ENCODE measurements around the gene LGR4.

Gene LGR4

DNA sequence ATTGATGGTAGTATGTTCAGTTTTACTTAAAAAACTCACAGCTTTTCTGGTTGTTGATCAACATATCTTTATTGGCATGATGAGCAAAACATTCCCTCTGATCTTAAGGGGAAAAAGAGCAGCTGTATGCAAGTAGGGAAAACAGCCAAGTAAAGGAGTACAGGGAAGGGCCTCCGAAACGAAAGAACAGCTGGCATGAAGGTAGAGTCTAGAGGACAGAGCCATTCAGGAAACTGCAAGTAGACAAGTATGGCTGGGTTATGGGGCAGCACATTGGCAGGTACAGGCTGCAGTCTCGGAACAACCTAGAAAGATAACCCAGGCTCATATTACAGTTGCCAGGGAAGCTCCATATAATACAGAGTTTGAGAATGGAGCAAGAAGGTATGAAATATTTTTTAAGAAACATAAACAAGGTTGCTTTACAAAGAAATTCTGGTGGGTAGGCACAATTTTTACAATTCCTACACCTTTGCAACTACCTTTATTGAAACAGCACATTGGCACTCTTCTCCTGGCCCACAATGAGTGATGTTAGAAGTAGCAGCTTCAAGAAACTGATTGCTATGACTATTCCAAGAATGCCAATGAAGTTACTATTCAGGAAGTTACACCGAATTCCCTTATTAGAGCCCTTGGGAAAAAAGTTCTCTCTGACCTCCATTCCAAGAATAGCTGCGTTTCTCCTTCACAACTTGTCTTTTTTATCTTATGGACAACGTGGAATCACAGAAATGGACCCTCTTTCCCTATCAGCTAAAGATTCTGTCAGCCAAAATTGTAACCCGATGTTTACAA is 45.2 kb downstream of the LGR4 start:
- DNase-seq (ENCODE audit: low spot score), result no peak

DNA sequence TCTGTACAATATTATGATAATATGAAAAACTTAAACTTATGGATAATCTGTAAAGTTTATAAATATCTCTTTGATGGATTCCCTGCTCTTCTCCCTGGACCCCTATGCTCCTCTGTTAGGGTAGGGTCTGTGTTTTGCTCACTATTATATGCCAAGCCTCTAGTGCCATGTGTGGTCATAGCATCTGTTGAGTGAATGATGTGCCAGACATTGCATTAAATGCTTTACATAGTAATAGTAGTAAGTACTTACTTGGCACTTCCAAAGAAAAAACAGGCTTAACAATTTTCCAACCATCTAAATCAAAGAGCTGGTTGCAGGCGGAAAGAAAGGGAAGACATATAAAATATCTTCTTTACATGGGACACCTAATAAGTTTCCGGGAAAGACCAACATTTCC is 46.8 kb downstream of the LGR4 start:
- no peak for DNase-seq (ENCODE audit: low spot score)

DNA sequence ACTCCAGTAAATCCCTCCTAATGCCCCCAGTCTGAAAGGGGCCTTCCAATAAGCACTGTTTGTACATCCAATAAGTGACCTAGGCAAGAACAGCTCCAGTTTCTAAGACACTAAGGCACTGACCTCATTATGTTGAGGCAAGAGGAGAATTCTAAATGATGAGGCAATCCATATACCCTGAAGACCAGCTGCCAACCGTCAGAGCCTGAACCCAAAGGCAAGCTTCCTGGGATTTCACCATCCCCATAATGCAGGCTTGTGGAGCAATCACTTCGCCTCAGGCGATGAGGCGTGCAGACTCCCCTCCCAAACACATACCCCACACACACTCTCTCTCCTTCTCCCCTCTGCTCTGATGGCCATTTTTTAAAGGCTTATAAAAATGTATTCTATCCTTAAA is 49.5 kb downstream of the LGR4 start:
- peak; percentile 8 for DNase-seq (ENCODE audit: low spot score)

DNA sequence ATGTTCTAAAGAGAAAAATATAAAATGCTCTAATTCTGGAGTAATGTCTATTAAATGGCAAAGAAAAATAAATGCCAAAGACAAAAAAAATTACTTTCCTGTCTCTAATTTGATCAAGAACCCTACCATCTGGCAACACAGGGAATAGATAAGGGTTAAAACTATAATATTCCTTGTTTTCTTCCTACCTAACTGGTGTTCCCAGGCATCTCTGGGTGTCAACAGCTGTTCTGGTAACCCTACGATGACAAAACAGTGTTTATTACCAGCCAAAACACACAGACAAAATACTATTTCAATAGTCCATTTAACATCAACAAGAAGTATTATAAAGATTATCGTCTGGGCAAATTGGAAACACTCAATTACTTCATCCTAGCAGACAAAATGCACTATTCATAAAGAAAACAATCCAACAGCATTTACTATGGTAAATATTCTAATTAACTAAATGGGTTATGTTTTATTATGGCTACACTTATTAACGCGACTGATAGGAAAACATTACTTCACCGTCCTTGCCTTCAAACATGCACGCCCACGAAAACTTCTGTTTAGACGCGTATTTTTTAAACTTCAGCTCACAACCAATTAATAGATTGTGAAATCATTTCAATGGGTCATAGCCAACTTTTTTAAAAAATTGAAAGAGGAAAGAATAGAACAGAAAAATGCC is 50.6 kb downstream of the LGR4 start:
- no peak for DNase-seq (ENCODE audit: low spot score)

DNA sequence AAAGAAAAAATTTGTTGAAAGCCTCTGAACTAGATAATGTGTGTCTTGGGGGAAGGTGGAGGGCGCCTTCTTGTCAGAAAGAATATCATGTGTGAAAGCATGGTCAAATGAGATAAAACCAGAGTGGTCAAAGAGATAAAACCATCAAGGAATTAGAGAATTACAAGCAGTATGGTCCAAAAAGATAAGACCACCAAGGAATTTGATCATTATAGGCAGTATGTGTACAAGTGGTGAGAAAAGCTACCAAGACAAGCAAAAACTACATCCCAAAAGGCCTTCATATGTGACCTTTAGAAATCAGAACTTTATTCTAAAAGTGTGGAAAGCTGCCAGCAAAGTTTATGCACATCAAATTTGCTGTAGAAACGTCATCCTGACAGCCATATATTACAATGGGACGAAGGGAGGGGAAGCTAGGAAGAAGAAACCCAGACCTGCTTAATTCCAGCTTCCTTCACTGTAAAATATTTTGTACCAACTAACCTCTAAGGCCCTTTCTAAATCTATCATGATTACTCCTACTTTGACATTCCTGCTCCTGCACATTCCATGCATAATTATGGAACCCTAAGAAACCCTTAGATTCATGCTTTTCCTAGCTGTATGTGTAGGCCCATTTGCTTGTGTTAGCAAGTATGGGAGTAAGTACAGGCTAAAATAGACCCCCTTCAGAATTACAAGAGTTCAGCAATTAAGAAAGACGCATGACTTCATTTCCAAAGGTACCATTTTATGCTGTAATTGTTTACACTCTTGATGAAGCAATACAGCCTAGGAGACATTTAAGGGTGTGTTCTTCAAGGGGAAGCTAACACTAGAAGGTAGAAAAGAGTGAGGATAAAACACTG is 51.6 kb downstream of the LGR4 start:
- DNase-seq (ENCODE audit: low spot score), result no peak

DNA sequence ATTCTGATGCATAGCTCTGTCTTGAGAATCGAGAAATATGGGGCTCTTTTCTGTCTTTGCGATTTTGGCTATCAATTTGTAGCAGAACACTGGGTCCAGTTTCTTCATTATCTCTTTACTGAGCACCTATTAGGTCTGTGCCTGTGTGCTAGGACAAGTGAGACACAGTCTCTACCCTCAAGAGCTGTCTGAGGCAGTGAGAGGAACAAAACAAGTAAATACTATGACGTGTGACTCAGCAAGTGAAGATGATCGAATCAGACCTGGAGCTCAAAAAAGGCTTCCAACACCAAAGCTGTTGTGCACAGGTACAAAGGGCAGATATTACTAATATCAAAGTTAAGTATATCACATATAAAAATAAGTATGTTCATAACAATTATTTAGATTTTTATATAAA is 52.4 kb downstream of the LGR4 start:
- DNase-seq (ENCODE audit: low spot score), result no peak

DNA sequence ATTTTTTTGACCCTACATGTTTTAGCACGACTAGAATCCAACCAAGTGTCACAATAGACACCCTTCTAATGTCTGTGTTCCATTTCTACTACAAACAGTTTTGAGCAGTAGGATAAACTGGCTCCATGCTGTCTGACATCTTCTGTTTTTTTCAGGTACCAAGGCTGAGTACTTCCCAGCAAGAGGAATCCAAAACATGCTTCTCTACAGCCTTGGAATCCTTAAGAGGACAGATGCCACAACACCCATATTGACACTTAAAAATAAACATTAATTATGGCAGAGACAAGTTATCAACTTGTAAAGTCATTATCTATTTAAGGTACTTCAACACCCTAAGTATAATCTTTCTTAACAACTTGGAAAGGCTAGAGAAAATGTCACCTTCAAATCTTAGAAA is 54.2 kb downstream of the LGR4 start:
- no peak for DNase-seq (ENCODE audit: low spot score)

DNA sequence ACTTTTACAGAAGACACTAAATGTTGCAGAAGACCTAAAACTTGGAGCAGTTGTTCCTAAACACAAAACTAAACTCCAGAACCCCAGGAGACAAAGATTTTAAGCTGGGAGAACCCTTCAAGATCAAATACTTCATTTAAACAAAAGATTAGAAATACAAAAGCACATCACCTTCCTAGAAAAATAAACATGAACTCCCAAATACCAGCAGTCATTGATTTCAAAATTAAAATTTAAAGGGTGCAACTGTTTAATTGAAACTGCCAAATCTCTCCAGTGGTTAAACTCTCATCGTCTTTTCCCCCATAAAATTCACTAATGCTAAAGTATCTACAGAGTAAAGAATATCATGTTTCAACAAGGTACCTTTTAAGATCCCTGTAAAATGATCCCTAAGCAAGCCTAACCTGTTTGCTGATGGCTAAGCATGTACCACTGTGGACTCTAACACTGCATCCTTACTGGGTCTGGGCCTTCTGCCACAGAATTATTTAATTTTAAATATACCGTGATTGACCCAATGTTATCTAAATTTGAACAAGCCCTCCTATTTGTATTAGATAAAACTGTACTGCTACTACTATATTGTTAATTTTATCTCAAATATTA is 55.9 kb downstream of the LGR4 start:
- DNase-seq (ENCODE audit: low spot score), result peak; percentile 23

DNA sequence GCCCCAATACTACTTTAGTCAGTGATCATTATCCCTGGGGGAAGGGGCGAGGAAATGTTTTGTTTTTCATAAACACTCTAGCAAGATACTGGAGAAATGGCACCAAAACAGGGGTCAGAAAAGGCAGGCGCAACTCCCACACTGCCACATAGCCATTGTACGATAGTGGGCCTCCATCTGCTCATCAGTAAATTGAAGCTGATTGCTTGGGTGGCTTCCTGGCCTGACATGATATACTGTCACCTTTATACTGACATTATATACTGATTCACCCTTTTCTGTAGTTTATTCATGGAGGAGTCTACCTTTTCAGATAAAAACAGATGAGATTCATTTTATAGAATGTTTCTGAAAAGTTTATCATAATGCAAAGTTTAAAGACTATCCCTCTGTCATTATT is 57.9 kb downstream of the LGR4 start:
- DNase-seq (ENCODE audit: low spot score), result no peak

DNA sequence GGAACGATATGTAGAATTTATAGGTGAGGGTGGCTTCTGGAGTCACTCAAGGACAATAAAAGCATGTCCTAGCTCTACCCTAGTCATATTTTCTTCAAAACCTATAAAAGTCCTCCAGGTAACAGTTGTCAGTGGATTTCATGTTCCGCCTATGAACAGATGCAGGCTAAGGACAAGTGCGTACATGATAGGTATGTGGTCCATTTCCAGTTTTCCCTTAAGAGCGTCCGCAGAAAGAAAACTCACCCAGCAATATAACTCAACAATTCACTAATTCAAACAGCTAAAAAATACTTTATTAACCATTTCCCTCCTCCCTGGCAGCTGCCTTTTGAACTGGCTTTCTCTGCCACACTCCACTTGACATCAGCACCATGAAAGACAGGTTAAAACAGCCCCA is 59.4 kb downstream of the LGR4 start:
- DNase-seq (ENCODE audit: low spot score), result no peak

DNA sequence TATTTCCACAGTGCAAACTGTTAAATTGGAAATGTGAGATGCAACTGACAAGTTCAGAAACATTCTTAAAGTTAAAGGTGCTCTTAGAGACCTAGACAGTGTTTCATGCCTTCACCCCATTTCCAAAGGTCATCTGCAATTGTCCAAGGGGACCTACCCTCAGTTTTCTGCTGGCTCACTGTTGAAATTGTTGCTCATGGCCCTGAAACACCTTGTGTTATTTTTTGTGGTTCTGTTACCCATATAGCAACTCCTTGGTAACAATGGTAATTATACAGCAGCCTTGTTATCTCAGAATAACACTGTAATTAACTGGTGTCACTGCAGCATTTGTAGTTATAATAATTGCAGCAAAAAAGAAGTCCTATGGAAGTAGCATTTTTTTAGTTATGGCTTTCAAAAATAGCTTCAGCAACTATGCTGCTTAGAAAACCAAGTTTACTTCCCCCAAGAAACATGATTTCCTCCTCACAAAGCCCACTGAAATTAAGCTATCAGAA is 60.3 kb downstream of the LGR4 start:
- no peak for DNase-seq (ENCODE audit: low spot score)

DNA sequence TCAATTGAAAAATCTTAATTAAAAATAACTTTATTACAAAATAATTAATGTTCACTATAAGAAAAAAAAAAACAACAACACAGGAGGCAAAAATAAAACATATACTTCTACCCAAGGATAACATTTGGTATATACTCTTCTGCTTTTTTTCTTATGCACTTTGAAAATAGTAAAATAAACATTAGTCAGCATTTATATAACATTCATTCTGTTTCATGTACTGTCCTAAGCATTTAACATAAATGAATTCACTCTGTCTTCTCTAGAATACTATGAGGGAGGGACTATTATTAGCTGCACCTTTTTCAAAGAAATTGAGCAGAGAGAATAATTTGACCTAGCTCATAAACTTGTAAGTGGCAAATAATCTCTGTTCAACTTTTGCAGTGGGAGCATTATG is 61.3 kb downstream of the LGR4 start:
- no peak for DNase-seq (ENCODE audit: low spot score)

DNA sequence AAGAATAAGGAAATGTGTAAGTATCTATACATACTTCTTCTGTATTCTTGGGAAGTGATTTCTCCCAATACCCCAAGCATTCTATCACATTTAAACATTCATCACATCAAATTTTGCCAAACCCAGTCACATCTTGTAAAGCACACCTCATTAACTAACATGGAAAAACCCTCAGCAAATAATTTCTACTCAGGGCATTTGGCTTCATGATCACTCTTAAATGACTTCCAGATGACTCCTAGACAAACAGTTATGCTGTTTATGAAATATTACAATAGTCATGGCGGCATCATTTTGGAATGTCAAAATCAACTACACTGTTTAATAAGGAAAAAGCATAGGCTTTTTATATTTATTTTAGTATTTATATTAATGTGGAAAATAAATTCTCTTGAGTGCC is 62.3 kb downstream of the LGR4 start:
- no peak for DNase-seq (ENCODE audit: low spot score)

DNA sequence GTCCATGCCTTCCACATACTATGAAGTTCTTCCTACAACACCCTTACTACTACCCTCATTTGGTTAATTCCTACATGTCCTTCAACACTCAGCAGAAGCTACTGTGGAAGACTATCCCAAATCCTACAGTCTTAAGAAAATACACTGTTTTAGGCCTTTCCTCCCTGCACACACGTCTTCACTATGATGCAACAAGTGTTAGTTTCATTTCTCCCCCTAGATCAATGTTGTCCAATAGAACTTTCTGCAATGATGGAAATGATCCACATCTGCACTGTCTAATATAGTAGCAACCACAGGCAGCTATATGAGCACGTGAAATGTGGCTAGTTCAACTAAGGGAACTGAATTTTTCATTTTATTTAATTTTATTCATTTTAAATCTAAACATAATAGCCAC is 62.8 kb downstream of the LGR4 start:
- DNase-seq (ENCODE audit: low spot score), result no peak

DNA sequence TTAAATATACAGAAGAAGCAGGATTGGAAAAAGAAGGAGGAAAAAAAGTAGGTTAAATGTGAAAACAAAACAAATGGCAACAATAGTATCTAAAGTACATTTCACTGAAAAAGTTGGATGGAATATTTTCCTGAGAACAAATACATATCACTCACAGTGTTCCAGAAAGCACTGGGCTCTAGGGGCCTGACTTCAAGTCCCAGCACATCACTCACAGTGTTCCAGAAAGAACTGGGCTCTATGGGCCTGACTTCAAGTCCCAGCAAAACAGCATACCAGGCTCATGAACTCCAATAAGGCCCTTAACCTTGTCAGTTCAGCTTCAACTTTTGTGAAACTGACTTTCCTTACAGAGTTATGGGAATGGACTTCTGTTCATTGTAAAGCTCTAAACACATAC is 63.5 kb downstream of the LGR4 start:
- no peak for DNase-seq (ENCODE audit: low spot score)

DNA sequence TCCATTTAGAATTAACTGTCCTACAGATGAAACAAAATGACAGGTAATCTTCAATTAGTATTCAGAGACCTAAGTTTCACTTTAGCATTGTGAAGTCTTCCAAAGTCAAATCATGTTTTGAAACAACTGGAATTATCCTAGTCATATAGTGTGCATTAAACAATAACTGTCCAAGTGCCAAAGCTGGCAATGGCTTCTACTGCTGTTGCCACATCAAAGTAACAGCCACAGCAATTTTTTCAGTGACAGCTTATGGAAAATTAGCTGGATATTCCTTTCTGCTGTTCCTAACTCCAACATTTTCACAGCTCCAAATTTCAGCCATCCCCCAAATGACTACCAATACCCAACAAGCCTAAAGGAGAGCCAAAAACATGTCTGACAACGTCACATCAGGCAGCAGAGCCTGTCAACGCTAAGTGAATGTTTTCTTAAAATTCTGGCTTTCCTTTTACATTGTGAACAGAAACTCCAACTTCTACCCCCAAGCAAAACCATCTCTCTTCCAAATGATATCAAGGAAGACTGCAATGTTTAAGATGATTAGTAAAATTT is 64.3 kb downstream of the LGR4 start:
- no peak for DNase-seq (ENCODE audit: low spot score)

DNA sequence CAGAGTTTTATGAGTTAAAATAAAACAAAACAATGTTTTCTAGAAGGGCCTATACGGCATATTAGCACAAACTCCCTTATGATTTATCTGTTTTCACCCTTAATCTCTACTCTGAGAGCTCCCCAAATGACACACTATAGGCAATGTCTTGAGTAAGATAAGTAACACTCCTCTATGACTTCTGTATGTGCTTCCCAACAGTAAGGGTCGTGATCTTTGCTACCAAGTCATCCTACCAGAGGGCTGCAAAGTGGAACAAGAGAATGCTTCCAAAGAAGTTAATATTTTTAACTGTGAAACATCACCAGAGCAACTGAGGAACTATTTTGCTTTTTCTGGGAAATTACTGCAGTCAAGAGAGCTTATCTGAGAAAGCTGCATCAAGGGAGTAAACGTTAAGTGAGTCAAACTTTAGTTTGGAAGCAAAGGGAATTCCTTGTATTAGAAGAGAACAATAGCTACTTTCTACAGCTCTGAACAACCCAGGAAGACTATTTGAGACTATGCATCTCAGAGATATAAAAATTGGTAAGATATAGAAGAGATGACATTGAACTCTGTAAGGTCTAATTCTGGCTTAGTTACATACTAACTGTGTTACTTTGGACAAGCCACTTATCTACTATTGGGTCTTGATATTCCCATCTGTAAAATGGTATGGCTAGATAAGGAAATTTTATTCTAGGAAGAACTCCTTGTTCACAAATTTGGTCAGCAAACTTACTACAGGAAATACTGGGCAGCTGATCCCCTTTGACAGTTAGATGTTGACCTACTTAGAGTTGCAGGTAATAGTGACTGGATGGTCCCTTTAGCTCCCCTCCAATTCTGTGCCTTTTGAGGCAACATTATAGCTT is 65.9 kb downstream of the LGR4 start:
- DNase-seq (ENCODE audit: low spot score), result no peak

DNA sequence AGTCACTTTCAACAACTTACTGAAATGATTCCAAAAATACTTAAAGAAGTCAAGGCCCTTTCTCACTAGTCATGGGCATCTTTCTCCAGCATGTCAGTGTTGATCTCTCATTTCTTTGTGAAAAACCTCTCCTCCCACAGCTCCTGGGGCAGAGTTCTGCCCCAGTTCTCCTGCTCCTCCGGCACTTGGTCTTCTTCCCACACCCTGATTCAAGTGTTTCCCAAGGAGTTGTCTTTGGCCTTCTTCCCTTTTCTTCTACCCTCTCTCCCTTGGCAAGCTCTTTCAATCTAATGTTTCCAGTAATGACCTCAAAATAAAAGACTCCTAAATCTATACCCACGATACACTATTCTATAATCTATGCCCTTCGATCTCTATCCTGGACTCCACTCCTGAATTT is 67.5 kb downstream of the LGR4 start:
- DNase-seq (ENCODE audit: low spot score), result no peak

DNA sequence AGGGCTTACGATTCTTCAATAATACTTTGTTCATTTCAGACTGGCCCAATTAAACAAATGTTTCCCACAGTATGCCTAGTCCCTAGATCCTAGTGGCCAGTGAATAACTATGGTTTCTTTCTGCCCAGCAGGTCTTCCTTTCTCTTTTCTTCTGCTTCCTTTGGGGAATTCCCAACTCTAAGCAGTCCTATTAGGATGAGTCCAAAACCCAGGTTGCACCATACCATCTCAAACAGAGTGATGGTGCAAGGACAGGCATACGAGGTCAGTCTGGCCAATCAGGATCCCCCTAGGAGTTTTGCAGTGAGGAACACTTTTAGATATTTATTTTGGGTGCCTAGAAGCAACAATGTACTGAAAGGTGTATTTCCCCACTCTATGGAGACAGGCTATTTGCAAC is 68.2 kb downstream of the LGR4 start:
- DNase-seq (ENCODE audit: low spot score), result no peak

DNA sequence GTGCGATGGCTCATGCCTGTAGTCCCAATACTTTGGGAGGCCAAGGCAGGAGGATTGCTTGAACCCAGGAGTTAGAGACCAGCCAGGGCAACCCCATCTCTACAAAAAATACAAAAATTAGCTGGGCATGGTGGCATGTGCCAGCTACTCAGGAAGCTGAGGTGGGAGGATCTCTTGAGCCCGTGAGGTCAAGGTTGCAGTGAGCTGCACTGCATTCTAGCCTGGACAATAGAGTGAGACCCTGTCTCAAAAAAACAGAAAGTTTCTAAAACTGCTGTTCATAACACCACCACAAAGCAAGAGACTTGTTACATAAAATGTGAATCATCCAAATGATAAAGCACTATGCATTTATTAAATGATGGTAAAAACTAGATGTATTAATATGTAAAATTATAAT is 69.4 kb downstream of the LGR4 start:
- no peak for DNase-seq (ENCODE audit: low spot score)

DNA sequence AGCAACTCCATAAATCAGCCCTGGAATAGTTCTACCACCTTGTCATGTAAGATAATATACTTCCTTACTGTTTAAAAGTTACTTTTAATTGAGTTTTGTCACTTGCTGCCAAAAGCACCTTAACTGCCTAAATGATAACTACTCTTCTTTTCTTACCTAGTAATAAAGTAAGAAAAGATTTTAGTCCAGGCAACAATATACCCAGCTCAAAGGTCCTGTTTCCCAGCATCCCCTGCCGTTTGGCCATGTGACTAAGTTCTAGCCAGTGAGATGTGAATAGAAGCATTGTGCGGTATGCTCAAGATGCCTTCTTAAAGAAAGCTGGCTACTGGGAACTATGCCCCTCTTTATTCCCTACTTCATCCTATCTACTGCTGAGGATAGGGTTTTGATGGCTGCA is 70.1 kb downstream of the LGR4 start:
- no peak for DNase-seq (ENCODE audit: low spot score)
